GM18507 (cell line): ENCODE measurements around the gene FAM53B.
"Not testable (repeated sequence)": the region's sequence is repeated elsewhere in the genome, so short reads cannot be mapped to it uniquely, and the experiment has no call there.

Experiments used
- DNase-seq: peaks from one replicate; pipeline ENCODE4 v3.0.0; 2011; ENCODE audit warnings: low read depth; ENCODE audit not compliant: insufficient read length; ENCODE audit errors: extremely low spot score
- FAIRE-seq: peaks from 2 replicates; lab custom pipeline; 2011; peaks lifted over from hg19 to GRCh38; lab: Jason Lieb, UNC

The FAM53B gene, protein sequence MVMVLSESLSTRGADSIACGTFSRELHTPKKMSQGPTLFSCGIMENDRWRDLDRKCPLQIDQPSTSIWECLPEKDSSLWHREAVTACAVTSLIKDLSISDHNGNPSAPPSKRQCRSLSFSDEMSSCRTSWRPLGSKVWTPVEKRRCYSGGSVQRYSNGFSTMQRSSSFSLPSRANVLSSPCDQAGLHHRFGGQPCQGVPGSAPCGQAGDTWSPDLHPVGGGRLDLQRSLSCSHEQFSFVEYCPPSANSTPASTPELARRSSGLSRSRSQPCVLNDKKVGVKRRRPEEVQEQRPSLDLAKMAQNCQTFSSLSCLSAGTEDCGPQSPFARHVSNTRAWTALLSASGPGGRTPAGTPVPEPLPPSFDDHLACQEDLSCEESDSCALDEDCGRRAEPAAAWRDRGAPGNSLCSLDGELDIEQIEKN

DNA sequence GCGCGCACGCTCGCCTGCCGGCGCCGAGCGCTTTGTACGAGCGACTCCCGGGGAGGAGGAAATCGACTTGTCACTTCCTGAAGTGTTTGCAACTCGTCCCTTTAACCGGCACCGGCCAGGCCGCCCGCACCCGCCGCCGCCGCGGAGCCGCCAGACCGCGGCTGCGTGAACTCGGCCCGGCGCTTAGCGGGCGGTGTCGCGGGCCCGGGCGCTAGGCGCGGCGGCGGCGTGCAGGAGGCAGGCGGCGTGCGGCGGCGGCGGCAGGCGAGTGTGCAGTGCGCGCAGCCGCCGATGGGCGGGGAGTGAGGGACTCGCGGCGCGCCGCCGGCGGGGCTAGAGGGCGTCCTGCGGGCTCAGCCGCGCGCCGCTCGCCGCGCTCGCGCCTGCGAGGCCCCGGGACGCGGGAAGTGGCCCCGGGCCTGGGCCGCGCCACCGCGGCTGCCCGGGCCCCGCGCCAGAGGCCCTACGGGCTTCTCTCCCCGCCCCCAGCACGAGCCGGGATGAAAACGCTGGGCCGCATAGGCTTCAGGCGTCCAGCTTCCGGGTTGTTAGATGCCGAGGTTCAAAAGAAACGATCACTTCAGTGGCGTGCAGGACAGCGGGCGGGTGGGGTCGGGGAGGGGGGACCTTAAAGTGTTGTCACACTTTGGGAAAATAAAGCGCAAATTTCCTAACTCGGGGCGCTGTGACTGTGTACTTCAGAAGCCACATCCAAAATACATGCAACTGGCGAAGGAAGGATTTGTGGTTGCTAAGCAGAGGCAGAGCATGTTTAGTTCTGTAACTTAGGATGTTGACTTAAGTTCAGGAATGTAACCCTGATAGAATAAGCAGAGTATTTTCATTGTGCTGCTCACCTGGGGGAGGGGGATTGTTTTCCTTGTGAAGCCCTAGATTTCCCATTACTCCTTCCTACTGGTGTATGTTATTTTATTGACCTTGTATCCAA lies at the start of gene FAM53B:
Gene FAM53B, minus strand, starts transcription at position 277 of the 949 bp plus-strand sequence. CDS start 37,665 bp downstream, outside the sequence.
- DNase-seq: peak; percentile 72
- FAIRE-seq: peak; percentile 54

DNA sequence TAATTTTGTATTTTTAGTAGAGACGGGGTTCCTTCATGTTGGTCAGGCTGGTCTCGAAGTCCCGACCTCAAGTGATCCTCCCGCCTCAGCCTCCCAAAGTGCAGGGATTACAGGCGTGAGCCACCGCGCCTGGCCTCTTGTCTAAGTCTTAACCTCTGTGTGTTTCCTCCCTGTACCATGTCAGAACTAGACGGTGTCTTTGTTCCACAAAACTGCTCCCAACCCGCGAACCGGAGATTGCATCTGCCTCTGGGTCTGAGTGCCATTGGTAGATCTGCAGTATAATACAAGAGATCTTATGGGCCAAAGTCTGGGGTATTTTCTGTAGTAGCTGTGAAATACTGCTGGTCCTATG lies 48.8 kb upstream of the FAM53B start:
- DNase-seq (no peak), FAIRE-seq (no peak)

DNA sequence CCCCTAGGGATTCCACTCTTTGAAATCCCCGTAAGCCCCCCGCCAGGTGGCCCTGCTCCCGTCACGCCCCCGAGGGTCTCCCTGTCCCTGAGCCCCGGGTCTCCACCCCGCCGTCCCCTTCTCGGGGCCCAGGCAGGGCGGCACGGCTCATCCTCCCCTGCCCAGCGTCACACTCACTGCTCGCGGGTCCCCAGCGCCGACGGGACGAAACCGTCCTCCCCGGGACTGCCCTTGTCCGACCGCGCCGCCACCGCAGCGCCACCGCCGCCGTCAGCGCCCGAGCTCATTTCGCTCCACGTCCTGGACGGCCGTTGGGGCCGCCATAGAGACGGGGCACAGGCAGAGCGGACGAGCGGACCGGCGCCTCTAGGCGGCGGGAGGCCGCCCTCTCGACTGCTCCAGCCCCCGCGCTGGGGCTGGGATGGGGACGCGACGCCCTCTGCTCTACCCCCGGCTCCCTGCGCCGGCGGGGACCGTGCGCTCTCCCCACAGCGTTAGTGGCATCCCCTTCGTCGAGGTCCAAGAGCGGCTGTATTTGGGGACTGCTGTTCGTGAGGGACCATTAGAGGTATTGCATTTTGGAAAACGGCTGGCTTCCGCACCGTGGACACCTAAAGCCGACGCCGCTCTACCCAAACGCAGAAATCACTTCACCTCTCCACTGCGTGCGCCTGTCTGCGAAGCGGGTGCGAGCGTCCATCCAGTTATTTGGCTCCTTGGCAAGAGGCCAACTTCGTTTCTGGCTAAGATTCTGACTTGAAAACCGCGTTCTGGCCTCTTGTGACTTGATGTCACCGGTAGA lies 47.6 kb upstream of the FAM53B start, which contains the start of gene EEF1AKMT2:
Gene EEF1AKMT2, minus strand, starts transcription at position 341 of the 802 bp plus-strand sequence. Its CDS starts 54 bp downstream, at position 287.
- DNase-seq (peak; percentile 83), FAIRE-seq (peak; percentile 86)

DNA sequence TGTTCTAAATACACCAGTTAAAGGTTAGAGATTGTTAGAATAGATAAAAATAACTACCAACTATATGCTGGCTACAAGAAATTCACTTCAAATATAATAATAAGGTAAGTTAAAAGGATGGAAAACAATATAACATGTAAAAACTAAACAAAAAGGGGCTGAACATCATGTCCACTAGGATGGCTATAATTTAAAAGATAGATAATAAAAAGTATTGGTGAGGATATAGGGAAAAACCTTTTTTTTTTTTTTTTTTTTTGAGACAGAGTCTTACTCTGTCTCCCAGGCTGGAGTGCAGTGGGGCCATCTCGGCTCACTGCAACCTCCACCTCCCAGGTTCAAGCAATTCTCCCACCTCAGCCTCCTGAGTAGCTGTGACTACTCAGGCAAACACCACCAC lies 38.7 kb upstream of the FAM53B start:
- FAIRE-seq, DNase-seq: not testable (repeated sequence)

DNA sequence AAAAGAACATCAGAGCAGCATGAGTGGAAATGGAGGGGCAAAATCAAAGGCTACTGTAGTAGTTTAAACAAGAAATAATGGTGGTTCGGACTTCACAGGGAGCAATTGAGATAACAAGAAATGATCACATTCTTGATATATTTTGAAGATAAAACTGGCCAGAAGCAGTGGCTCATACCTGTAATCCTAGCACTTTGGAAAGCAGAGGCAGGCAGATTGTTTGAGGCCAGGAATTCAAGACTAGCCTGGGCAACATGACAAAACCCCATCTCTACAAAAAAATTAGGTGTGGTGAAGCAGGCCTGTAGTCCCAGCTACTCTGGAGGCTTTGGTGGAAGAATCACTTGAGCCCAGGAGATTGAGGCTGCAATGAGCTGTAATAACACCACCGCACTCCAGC lies 24.6 kb upstream of the FAM53B start:
- FAIRE-seq (no peak), DNase-seq (no peak)

DNA sequence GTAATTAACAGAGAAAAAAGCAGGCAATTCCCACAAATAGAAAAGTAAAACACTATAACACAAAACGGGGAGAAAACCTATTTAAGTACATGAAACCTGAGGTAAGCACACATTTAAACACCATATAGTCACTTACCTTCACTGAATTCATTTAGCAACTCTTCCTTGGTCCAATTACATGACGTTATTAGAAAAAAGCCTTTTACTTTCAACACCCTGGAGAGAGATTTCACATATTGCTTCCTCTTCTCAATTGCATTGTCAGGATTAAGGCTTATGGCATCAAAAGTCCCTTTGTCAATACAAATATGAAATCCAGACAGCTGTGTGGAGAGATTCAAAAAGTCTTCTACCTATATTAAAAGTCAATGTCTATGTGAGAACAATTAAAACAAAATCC lies 21.1 kb upstream of the FAM53B start:
- no peak for FAIRE-seq
- DNase-seq: no peak

DNA sequence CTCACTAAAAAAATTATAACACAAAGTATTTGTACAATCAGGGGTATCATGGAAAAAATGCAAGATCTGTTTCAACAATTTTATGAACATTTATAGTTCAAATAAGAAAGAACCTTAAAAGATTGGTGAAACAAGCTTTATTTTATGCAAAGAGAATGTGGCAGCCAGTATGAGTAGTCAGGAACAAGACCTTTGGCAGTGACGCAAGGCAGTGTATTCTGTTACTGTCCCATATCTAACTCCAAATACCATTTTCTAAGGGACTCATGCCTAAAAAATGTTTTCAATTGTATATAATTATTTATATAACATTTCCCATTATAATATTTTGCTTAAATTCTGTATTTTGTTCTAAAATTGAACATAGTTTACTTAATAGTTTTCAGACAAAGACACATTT lies 19.1 kb upstream of the FAM53B start:
- no peak for DNase-seq
- no peak for FAIRE-seq

DNA sequence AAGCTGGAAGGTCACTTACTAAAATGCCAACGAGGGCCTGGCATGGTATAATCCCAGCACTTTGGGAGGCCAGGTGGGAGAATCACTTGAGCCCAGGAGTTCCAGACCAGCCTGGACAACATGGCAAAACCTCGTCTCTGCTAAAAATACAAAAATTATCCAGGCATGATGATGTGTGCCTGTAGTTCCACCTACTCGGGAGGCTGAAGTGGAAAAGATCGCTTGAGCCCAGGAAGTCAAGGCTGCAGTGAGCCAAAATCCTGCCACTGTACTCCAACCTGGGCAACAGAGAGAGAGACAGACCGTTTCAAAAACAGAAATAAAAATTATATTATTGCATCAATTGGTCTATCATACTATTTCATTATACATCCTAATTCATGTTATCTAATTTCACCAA lies 18.1 kb upstream of the FAM53B start:
- FAIRE-seq (no peak), DNase-seq (no peak)

DNA sequence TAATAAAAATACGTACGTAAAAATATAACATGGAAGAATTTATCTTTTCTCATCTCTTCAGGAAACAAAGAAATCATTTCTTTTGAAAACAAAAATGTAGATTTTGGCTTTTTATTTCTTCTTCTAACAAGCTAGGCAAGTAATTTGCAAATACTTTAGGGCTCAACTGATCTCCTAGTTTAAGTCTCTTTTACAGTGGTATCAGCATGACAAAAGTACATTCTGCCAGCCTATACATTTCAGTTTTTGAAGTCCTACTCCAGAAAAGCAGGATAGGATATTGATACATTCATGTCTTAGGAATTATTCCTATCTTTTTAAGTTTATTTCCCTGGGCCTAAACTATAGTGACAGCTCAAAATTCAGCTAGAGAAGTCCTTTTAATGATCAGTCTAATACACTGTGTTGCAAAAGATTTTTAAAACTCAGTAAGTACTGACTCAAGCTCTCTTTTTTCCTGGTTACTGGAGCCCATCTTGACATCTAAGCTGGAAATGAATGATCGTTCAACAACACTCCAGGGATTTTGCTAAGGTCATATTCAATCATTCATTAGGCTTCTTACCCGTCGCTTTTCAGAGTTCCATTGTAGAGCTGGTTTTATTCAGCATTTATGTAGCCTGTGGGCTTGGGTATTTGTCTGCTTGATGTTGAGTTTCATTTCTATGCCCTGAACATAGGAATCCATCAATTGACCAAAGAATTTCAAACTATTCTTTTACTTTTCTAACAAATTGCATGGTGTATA lies 12.2 kb upstream of the FAM53B start:
- peak; percentile 15 for FAIRE-seq

DNA sequence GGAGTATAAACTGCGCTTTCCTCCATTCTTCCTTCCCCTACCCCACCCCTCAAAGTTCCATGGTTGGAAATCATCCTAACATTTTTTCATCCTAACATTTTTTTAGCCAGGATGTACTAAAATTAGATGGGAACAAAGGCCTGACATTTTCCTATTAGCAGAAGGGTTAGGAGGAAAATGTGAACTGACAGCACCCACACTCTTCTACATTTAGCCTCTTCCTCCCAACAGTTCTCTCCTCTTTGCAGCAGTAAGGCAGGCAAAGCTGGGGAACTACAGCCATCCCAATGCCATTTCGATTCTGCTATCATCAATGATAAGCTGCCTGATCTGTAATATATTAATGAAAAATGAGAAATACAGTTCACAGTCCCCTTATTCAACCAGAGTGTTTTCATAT lies 11.4 kb upstream of the FAM53B start:
- FAIRE-seq (no peak), DNase-seq (no peak)

More for the DNA sequence above, 12.2 kb upstream of the FAM53B start:
- DNase-seq: no peak

DNA sequence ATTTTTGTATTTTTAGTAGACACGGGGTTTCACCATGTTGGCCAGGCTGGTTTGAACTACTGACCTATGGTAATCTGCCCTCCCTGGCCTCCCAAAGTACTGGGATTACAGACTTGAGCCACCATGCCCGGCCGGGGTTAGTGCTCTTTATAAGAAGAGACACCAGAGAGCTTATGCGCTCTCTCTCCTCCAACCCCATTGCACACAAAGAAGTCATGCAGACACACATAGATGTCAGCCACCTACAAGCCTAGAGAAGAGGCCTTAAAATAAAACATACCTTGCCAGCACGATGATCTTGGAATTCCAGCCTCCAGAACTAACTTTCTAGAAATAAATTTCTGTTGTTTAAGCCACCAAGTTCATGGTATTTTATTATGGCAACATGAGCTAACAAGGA lies 10.0 kb upstream of the FAM53B start:
- DNase-seq (no peak), FAIRE-seq (no peak)

DNA sequence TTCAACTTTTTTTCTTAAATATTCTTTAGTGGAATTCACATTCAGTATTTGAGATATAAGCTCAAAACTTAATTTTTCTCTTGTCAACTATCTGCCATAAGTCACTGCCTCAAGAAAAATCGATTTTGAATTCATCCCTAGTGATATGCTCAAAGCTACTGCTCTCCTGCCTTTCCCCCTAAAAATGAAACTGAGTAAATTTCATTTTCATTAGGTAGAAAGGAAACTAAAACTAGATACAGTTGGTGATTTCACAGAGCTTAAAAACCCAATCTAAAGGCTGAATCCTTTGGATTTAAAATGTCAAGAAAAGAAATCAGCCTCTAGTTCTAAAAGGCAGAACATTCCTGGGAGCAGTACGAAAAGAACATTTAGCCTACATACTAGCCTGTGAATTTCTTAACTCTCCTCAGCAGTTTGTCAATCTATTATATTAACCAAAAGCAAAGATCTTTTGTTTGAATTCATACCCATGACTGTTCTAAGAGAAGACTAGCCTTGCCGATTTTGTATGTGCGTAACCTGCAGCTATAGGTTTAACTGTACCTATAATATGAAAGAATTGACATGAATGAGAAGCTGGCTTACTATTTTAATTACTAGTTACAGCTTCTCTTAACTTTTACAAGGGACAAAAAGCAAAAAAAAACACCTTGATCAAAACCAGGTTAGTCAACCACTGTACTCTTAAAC lies 4.9 kb upstream of the FAM53B start:
- FAIRE-seq: peak; percentile 90
- DNase-seq: no peak

DNA sequence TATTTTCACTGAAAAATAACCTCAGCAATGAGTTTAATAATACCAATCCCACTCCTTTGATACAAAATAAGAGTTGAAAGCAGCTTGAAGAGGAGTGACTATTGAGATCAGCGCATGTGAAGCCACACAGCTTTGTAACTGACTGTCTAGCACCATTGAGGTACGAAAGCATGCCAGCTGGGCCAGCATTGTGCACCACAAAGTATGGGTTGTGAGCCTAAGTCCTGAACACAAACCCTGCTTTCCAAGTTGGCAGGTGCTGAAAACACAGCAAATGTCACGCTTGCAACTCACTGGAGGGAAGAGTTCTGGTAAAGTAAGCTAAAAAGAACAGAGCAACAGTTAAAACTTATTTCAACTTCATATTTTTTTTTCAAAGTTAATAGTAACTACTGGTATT lies 4.0 kb upstream of the FAM53B start:
- FAIRE-seq: no peak
- DNase-seq: no peak

DNA sequence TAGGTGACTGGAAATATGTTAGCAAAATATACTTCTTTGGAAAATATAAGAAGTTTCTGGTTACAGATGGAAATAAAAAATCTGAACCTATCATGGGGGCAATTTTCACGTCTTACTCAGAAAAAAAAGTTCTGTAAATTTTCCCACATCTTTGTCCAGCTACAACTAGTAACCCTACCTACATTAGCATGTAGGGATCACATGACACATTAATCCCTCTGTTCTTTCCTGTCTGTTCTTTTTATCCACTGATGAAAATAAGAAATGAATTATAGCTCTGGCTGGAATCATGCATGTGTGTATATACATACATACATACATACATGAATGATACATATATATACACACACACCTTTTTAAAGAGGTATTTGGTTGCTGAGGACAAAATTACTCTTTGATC lies 3.6 kb upstream of the FAM53B start:
- DNase-seq (no peak), FAIRE-seq (no peak)

DNA sequence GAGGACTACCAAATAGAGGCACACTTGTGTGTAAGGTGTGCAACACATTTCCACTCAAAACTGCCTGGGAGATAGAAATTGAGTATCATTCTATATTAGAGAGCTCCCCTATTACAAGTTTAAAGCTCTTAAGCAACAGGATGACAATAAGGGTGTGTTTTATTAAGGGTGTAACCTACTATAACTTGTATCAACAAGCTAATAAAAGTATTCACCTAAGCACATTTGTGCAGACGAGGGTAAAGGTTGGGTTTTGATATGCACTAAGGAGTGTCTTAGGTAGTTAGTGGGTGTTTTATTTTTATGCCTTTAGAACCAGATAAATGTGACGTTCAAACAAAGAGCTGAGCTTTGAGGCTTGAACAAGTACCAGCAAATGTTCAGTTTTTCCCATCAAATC lies 2.8 kb upstream of the FAM53B start:
- DNase-seq (no peak), FAIRE-seq (no peak)

DNA sequence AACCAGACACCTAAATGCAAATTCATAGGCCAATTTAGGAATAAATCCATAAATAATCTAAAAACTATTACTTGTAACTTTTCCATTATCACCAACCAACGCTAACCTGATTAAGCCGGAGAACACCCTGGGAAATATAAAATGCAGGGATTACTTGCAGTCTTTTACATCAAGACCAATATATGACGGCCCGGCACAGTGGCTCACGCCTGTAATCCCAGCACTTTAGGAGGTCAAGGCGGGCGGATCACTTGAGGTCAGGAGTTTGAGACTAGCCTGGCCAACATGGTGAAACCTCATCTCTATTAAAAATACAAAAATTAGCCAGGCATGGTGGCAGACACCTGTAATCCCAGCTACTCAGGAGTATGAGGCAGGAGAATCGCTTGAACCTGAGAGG lies 2.3 kb upstream of the FAM53B start:
- FAIRE-seq, DNase-seq: not testable (repeated sequence)

DNA sequence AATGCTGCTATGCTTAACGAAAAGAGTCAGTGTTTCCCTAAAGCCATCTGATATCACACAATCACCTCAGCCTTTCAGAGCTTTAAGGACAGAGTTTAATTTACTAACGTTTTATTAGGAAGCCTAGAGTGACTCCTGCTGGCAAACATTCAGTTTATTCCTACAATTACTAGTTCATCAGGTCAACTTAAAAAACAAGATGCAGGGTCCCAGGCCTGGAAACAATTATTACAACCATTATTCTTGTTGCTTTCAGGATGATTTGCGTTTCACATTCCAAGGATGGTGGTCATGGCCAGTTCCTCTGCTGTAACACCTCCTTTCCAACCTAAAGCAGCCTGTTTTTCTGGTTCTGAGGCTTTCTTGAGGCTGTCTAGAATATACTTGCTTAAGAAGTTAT lies 1.5 kb upstream of the FAM53B start:
- DNase-seq: no peak
- FAIRE-seq: peak; percentile 72

DNA sequence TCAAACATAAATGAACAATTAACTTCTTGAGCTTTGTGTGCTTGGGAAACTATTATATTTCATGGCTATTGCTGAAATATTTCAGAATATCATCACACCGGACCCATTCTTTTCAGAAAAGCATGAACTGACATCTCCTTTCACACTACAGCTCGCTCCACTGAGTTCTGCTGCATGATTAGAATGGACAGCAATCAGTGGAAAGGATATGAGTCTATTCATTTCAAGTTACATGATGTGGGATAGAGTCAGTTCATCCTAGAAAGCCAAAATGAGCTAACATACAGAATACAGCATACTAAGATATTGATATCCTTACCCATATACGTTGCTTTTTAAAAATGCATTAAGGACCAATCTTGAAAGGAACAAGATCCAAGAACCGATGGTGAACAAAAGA lies 1.1 kb upstream of the FAM53B start:
- DNase-seq (no peak), FAIRE-seq (no peak)
